ENCODE data around the gene ACCSL.

Gene ACCSL

DNA sequence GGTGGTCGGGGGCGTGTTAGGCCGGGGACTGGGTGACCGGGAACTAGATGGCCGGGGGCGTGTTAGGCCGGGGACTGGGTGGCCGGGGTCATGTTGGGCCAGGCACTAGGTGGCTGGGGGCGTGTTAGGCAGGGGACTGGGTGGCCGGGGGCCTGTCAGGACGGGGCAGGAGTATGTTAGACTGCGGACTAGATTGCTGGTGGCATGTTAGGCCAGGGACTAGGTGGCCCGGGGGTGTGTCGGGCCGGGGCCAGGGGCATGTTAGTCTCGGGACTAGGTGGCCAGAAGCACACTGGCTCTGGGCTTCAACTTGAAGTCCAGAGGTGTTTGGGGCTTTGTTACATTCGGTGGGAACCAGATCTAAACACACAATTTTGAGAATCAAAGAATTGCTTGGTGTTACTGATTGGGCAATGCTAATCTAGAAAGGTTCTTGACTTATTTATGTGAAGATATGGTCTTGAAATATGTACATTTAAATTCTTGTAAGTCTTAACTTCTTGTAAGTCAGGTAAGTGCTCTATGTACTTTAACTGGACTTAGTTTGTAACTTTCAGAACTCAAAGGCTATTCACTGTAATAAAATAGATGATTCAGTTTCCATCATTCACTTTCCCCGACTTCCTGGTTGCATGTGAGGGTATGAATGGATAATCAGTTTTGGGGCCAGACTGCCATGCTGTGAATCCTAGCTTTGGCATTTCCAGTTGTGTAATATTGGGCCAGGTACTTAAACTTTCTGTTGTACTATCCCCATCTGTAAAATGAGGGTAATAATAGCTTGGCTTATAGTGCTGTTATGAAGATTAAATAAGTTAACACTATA, 48.8 kb downstream of the ACCSL start:
- no peak for DNase-seq (ENCODE audit: low spot score)

- no peak for DNase-seq (ENCODE audit: low spot score)
Measured at GRCh38 chr11:44097821-44098220, 50.0 kb downstream of the ACCSL start.

- no peak for DNase-seq (ENCODE audit: low spot score)
Measured at GRCh38 chr11:44101098-44101497, 53.3 kb downstream of the ACCSL start.

- no peak for DNase-seq (ENCODE audit: low spot score)
Measured at GRCh38 chr11:44104481-44105294, 56.9 kb downstream of the ACCSL start.

GRCh38 chr11:44108260-44108659, 60.5 kb downstream of the ACCSL start:
- no peak for DNase-seq (ENCODE audit: low spot score)

Measured in CD4-positive, alpha-beta T cell treated with Interleukin-6 at 100 ng/mL for 8 hours (primary cell).